H1 (cell line): ENCODE measurements around the gene CCDC192. TPM values are rescaled to one million over a fixed set of nuclear protein-coding genes. Genes with fewer than 3 reads are reported as not detected.

Experiments used
- CBX8 ChIP-seq: fragments of 300-800, 300-1000 bp; sonication (generic); IDR thresholded peaks from 2 replicates; pipeline ENCODE4 v1.7.1; 2016; ENCODE audit warnings: low read depth, low read length, borderline replicate concordance
- CHD1 ChIP-seq: IDR thresholded peaks from 2 replicates; pipeline ENCODE4 v1.6.1; 2012; ENCODE audit warnings: low read depth, low read length, improper control_type of control experiment
- HDAC2 ChIP-seq, 2 experiments: fragments of 300-600 bp in 1 of 2; sonication (generic) in 1 of 2; IDR thresholded peaks; 2 replicates each; pipeline ENCODE4 v1.6.1; 2011 to 2012; ENCODE audit warnings: low read depth in 2 of 2, low read length in 2 of 2, mild to moderate bottlenecking in 2 of 2, moderate library complexity in 2 of 2, borderline replicate concordance in 1 of 2, inconsistent platforms in 1 of 2
- JUN ChIP-seq: IDR thresholded peaks from 2 replicates; pipeline ENCODE4 v1.6.1; 2011; ENCODE audit warnings: low read depth, mild to moderate bottlenecking, improper control_type of control experiment, low read length
- NRF1 ChIP-seq: IDR thresholded peaks from 2 replicates; pipeline ENCODE4 v1.6.1; 2011; ENCODE audit warnings: mild to moderate bottlenecking, low read depth, low read length, improper control_type of control experiment
- POU5F1 ChIP-seq: IDR thresholded peaks from 2 replicates; pipeline ENCODE4 v1.6.1; 2011; ENCODE audit warnings: low read depth, mild to moderate bottlenecking, low read length, moderate library complexity
- TAF1 ChIP-seq: IDR thresholded peaks from 2 replicates; pipeline ENCODE4 v1.6.1; 2011; ENCODE audit warnings: mild to moderate bottlenecking, low read depth, low read length
- TAF7 ChIP-seq: optimal IDR thresholded peaks from 2 replicates; pipeline ENCODE3; 2011; ENCODE audit warnings: low read depth, mild to moderate bottlenecking, inconsistent platforms, low read length, moderate library complexity, borderline replicate concordance
- TBP ChIP-seq: IDR thresholded peaks from 2 replicates; pipeline ENCODE4 v1.6.1; 2011; ENCODE audit warnings: low read depth, low read length, improper control_type of control experiment
- polyA plus RNA-seq, 7 experiments: library from polyadenylated mRNA; depleted of rRNA in 3 of 7; stranded (reverse) in 5 of 7; unstranded in 2 of 7; fragments of >200 nt in 5 of 7; fragments of 200-250 nt in 2 of 7; gene quantifications; 1 replicate in 5 of 7; 2 replicates in 1 of 7; 4 replicates in 1 of 7; pipeline versions ENCODE4 v1.2.1 to v1.2.3, GENCODE V29; 2011 to 2013; ENCODE audit warnings: missing spikeins in 2 of 7, mixed read lengths in 2 of 7
- total RNA-seq: library from RNA; stranded (reverse); fragmentation: NEBNext Ultra II Directional; extraction: Animal tissue kit (Norgen Biotek cat#: 25700); gene quantifications from 2 replicates; pipeline ENCODE4 v1.2.1, GENCODE V29; 2021
- TF ChIP-seq, protein P1 (sequence below): fragments of 300-600 bp; sonication (generic); IDR thresholded peaks from 2 replicates; pipeline ENCODE4 v1.7.1; 2012; ENCODE audit warnings: low read length, moderate library complexity, mild to moderate bottlenecking, inconsistent platforms; ENCODE audit not compliant: insufficient replicate concordance

Gene CCDC192
- total and polyA plus RNA-seq, 2 of the 8 experiments (the other 6 are each of a cell fraction or from before 2014, with no cell fraction given), result 0.61 TPM; not detected in 1

DNA sequence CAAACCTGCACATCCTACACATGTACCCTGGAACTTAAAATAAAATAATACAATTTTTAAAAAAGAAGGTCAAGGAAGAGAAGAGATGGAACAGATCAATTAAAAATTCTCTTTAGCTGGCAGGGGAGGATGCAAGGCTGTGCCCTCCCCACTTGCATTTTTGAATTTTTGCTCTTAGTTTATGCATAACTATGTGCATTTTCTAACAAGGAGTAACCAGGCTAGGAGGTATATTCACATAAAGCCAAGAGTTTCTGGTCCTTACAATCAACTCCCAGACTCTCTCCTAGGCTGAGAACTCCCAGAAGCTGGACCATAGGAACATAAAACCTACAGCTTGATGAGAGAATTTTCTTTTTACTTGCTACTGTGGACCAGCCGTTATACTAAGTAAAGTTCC is 29.8 kb downstream of the CCDC192 start (continued):
- TF ChIP-seq, protein P1, sequence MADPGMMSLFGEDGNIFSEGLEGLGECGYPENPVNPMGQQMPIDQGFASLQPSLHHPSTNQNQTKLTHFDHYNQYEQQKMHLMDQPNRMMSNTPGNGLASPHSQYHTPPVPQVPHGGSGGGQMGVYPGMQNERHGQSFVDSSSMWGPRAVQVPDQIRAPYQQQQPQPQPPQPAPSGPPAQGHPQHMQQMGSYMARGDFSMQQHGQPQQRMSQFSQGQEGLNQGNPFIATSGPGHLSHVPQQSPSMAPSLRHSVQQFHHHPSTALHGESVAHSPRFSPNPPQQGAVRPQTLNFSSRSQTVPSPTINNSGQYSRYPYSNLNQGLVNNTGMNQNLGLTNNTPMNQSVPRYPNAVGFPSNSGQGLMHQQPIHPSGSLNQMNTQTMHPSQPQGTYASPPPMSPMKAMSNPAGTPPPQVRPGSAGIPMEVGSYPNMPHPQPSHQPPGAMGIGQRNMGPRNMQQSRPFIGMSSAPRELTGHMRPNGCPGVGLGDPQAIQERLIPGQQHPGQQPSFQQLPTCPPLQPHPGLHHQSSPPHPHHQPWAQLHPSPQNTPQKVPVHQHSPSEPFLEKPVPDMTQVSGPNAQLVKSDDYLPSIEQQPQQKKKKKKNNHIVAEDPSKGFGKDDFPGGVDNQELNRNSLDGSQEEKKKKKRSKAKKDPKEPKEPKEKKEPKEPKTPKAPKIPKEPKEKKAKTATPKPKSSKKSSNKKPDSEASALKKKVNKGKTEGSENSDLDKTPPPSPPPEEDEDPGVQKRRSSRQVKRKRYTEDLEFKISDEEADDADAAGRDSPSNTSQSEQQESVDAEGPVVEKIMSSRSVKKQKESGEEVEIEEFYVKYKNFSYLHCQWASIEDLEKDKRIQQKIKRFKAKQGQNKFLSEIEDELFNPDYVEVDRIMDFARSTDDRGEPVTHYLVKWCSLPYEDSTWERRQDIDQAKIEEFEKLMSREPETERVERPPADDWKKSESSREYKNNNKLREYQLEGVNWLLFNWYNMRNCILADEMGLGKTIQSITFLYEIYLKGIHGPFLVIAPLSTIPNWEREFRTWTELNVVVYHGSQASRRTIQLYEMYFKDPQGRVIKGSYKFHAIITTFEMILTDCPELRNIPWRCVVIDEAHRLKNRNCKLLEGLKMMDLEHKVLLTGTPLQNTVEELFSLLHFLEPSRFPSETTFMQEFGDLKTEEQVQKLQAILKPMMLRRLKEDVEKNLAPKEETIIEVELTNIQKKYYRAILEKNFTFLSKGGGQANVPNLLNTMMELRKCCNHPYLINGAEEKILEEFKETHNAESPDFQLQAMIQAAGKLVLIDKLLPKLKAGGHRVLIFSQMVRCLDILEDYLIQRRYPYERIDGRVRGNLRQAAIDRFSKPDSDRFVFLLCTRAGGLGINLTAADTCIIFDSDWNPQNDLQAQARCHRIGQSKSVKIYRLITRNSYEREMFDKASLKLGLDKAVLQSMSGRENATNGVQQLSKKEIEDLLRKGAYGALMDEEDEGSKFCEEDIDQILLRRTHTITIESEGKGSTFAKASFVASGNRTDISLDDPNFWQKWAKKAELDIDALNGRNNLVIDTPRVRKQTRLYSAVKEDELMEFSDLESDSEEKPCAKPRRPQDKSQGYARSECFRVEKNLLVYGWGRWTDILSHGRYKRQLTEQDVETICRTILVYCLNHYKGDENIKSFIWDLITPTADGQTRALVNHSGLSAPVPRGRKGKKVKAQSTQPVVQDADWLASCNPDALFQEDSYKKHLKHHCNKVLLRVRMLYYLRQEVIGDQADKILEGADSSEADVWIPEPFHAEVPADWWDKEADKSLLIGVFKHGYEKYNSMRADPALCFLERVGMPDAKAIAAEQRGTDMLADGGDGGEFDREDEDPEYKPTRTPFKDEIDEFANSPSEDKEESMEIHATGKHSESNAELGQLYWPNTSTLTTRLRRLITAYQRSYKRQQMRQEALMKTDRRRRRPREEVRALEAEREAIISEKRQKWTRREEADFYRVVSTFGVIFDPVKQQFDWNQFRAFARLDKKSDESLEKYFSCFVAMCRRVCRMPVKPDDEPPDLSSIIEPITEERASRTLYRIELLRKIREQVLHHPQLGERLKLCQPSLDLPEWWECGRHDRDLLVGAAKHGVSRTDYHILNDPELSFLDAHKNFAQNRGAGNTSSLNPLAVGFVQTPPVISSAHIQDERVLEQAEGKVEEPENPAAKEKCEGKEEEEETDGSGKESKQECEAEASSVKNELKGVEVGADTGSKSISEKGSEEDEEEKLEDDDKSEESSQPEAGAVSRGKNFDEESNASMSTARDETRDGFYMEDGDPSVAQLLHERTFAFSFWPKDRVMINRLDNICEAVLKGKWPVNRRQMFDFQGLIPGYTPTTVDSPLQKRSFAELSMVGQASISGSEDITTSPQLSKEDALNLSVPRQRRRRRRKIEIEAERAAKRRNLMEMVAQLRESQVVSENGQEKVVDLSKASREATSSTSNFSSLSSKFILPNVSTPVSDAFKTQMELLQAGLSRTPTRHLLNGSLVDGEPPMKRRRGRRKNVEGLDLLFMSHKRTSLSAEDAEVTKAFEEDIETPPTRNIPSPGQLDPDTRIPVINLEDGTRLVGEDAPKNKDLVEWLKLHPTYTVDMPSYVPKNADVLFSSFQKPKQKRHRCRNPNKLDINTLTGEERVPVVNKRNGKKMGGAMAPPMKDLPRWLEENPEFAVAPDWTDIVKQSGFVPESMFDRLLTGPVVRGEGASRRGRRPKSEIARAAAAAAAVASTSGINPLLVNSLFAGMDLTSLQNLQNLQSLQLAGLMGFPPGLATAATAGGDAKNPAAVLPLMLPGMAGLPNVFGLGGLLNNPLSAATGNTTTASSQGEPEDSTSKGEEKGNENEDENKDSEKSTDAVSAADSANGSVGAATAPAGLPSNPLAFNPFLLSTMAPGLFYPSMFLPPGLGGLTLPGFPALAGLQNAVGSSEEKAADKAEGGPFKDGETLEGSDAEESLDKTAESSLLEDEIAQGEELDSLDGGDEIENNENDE, result no peak
- TF ChIP-seq TBP (no peak), JUN (no peak), TAF1 (no peak), CBX8 (no peak), CHD1 (no peak), POU5F1 (no peak), TAF7 (no peak), NRF1 (no peak), HDAC2 (IDR thresholded peaks at IDR 0.05; ENCODE audit: borderline replicate concordance in 1 of 2, low read depth in 2 of 2, low read length in 2 of 2) (no peak)
- TF ChIP-seq, all 59 proteins: peak for 0
